D721Med (cell line): ENCODE measurements around the gene DNAI1.

Source experiments
- DNase-seq: peaks from one replicate; pipeline ENCODE4 v3.0.0; 2011; ENCODE audit warnings: low spot score; ENCODE audit not compliant: insufficient read length
- FAIRE-seq: peaks from 2 replicates; lab custom pipeline; 2011; peaks lifted over from hg19 to GRCh38; lab: Jason Lieb, UNC
- CTCF ChIP-seq: IDR thresholded peaks from 2 replicates; pipeline ENCODE4 v1.5.1; 2012; ENCODE audit warnings: mild to moderate bottlenecking, control low read depth; ENCODE audit not compliant: insufficient read depth; ENCODE audit errors: missing control alignments

DNAI1 gene

GRCh38 chr9:34510497-34511468, 52.2 kb downstream of the DNAI1 start:
- FAIRE-seq: no peak
- DNase-seq: no peak
- no peak for TF ChIP-seq CTCF

GRCh38 chr9:34512131-34513078, 53.8 kb downstream of the DNAI1 start:
- FAIRE-seq (no peak), DNase-seq (no peak)
- TF ChIP-seq CTCF: no peak

- TF ChIP-seq CTCF: no peak
- DNase-seq (no peak), FAIRE-seq (no peak)
These were observed 55.1 kb downstream of the DNAI1 start for GRCh38 chr9:34513567-34514214.

- no peak for TF ChIP-seq CTCF
- FAIRE-seq (no peak), DNase-seq (no peak)
These were observed 55.8 kb downstream of the DNAI1 start for GRCh38 chr9:34514401-34514800.

GRCh38 chr9:34514816-34515215, 56.2 kb downstream of the DNAI1 start:
- no peak for FAIRE-seq
- DNase-seq: no peak
- no peak for TF ChIP-seq CTCF

GRCh38 chr9:34515959-34516358, 57.4 kb downstream of the DNAI1 start:
- FAIRE-seq: no peak
- no peak for DNase-seq
- no peak for TF ChIP-seq CTCF
